BLaER1 (cell line): Measurements from ENCODE around the gene RBM10.

Source experiments
- H3K27ac ChIP-seq: shearing (Covaris generic); formaldehyde crosslinking; 2 replicates; pipeline ENCODE4 v1.8.1; 2022
- H3K27me3 ChIP-seq: shearing (Covaris generic); formaldehyde crosslinking; 2 replicates; pipeline ENCODE4 v1.8.1; 2022
- H3K36me3 ChIP-seq: shearing (Covaris generic); formaldehyde crosslinking; 2 replicates; pipeline ENCODE4 v1.8.1; 2022
- H3K4me1 ChIP-seq: shearing (Covaris generic); formaldehyde crosslinking; 2 replicates; pipeline ENCODE4 v1.8.1; 2022
- H3K4me2 ChIP-seq: shearing (Covaris generic); formaldehyde crosslinking; 2 replicates; pipeline ENCODE4 v1.8.1; 2022
- H3K4me3 ChIP-seq: shearing (Covaris generic); formaldehyde crosslinking; 2 replicates; pipeline ENCODE4 v1.8.1; 2022
- H3K9ac ChIP-seq: shearing (Covaris generic); formaldehyde crosslinking; 2 replicates; pipeline ENCODE4 v1.8.1; 2022
- H3K9me3 ChIP-seq: shearing (Covaris generic); formaldehyde crosslinking; 2 replicates; pipeline ENCODE4 v1.8.1; 2022
- H4K20me1 ChIP-seq: shearing (Covaris generic); formaldehyde crosslinking; 2 replicates; pipeline ENCODE4 v1.8.1; 2022
- Cebpa-rat ChIP-seq: shearing (Covaris generic); IDR thresholded peaks from 2 replicates; pipeline ENCODE4 v1.8.1; 2022

The RBM10 gene

DNA sequence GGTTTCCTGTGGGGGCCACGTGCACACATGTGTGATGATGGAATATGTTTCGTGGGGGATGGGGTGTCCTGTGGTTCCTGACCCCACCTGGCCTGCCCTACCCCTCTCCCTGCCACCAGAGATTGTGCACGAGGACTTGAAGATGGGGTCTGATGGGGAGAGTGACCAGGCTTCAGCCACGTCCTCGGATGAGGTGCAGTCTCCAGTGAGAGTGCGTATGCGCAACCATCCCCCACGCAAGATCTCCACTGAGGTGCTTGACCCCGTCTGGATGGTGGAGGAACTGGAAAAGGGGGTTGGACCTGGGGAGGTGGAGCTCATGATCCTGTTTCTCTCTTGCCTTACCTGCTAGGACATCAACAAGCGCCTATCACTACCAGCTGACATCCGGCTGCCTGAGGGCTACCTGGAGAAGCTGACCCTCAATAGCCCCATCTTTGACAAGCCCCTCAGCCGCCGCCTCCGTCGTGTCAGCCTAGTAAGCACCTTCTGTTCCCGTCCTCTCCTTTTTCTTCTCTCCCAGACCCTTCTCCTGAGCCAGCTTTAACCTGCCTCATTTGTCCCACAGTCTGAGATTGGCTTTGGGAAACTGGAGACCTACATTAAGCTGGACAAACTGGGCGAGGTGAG, 79.4 kb downstream of the RBM10 start:
- Histone ChIP-seq H4K20me1 (peaks cover 95% of the 10 kb centered on the region), H3K27ac (no peak overlapping the region), H3K9me3 (no peaks in the 10 kb centered on the region), H3K36me3 (peaks cover 85% of the 10 kb centered on the region), H3K4me2 (no peak overlapping the region), H3K4me3 (no peak overlapping the region), H3K9ac (no peak overlapping the region), H3K4me1 (peaks cover 24% of the 10 kb centered on the region), H3K27me3 (0 out of 2 replicates have a peak, but pooled peaks cover 14% of the 10 kb centered on the region)
- no peak for TF ChIP-seq Cebpa-rat

DNA sequence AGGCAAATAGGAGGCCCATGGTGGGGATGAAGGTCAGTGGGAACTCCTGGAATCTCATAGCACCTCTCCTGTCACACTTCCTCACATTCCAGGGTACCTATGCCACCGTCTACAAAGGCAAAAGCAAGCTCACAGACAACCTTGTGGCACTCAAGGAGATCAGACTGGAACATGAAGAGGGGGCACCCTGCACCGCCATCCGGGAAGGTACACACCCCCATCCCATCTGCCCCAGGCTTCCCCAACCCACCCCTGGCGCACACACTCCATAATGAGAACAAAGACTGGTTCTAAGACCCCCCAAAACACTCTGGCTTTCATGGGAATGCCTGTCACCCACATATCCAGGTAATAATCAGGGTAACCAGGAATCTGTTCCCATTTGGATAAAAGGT, 79.9 kb downstream of the RBM10 start:
- Histone ChIP-seq H3K27ac (no peak overlapping the region), H3K9me3 (no peaks in the 10 kb centered on the region), H3K36me3 (peaks cover 89% of the 10 kb centered on the region), H3K4me1 (peaks cover 19% of the 10 kb centered on the region), H3K4me3 (no peak overlapping the region), H4K20me1 (peaks cover 90% of the 10 kb centered on the region), H3K4me2 (no peak overlapping the region), H3K27me3 (0 out of 2 replicates have a peak, but pooled peaks cover 14% of the 10 kb centered on the region), H3K9ac (no peak overlapping the region)
- no peak for TF ChIP-seq Cebpa-rat

DNA sequence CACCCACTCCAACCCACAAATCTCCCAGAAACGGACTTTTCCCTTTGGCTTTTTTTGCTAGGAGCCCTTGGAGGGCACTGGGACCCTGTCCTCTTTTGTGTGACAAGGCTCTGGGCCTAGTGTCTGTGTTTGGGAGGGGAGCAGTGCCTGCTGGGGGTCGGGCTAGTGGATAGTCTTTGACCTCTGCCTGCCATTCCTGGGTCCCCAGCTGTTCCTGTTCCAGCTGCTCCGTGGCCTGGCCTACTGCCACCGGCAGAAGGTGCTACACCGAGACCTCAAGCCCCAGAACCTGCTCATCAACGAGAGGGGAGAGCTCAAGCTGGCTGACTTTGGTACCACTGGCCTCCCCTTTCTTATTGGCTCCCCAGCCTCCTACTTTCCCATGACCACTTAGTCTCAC, 81.0 kb downstream of the RBM10 start:
- no peak overlapping the region for H3K9ac ChIP-seq
- H4K20me1 ChIP-seq, result peaks cover 79% of the 10 kb centered on the region
- H3K4me2 ChIP-seq, result no peak overlapping the region
- no peak overlapping the region for H3K4me3 ChIP-seq
- peaks cover 14% of the 10 kb centered on the region; the same call in 1 of the 2 replicates for H3K27me3 ChIP-seq
- peaks cover 94% of the 10 kb centered on the region for H3K36me3 ChIP-seq
- peaks cover 8% of the 10 kb centered on the region for H3K4me1 ChIP-seq
- no peaks in the 10 kb centered on the region for H3K9me3 ChIP-seq
- H3K27ac ChIP-seq, result no peak overlapping the region
- TF ChIP-seq Cebpa-rat, result no peak

DNA sequence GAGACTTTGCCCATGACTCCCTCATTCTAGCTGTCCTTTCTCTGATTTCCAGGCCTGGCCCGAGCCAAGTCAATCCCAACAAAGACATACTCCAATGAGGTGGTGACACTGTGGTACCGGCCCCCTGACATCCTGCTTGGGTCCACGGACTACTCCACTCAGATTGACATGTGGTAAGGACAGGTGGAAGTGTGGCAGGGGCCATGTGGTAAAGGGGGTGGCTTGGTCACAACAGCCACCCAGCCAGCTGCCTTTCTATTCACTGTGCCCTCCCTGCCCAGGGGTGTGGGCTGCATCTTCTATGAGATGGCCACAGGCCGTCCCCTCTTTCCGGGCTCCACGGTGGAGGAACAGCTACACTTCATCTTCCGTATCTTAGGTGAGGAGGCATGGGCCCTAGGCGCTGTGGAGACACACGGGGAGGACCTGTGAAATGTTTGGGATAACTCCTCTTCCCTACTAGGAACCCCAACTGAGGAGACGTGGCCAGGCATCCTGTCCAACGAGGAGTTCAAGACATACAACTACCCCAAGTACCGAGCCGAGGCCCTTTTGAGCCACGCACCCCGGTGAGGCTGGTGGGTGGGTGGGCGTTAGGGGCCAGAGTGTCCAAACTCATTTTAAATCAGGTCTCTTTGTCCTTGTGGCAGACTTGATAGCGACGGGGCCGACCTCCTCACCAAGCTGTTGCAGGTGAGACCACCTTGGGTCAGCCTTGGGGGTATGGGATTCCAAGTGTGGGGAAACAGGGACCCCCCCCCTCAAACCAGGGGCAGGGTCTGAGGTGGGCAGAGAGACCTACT, 81.7 kb downstream of the RBM10 start:
- TF ChIP-seq Cebpa-rat, result no peak
- Histone ChIP-seq H3K27ac (no peak overlapping the region), H4K20me1 (peaks cover 72% of the 10 kb centered on the region), H3K9ac (no peak overlapping the region), H3K4me2 (no peak overlapping the region), H3K9me3 (no peaks in the 10 kb centered on the region), H3K4me3 (no peak overlapping the region), H3K4me1 (peaks cover 5% of the 10 kb centered on the region), H3K27me3 (peaks cover 20% of the 10 kb centered on the region; the same call in 1 of the 2 replicates), H3K36me3 (peaks cover 93% of the 10 kb centered on the region)

DNA sequence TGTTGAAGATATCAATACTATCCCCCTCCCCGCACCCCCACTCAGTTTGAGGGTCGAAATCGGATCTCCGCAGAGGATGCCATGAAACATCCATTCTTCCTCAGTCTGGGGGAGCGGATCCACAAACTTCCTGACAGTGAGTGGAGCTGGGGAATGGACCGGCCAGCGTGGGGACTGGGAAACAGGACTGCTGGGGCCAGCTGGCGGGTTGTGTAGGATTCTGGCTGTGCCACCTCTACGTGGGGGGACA, 82.2 kb downstream of the RBM10 start:
- no peak overlapping the region for H3K4me2 ChIP-seq
- no peaks in the 10 kb centered on the region for H3K9me3 ChIP-seq
- no peak for TF ChIP-seq Cebpa-rat
- H3K36me3 ChIP-seq, result peaks cover 88% of the 10 kb centered on the region
- peaks cover 9% of the 10 kb centered on the region for H3K4me1 ChIP-seq
- peaks cover 67% of the 10 kb centered on the region for H4K20me1 ChIP-seq
- no peak overlapping the region for H3K9ac ChIP-seq
- peaks cover 24% of the 10 kb centered on the region; the same call in 1 of the 2 replicates for H3K27me3 ChIP-seq
- H3K27ac ChIP-seq, result no peak overlapping the region
- H3K4me3 ChIP-seq, result no peak overlapping the region

DNA sequence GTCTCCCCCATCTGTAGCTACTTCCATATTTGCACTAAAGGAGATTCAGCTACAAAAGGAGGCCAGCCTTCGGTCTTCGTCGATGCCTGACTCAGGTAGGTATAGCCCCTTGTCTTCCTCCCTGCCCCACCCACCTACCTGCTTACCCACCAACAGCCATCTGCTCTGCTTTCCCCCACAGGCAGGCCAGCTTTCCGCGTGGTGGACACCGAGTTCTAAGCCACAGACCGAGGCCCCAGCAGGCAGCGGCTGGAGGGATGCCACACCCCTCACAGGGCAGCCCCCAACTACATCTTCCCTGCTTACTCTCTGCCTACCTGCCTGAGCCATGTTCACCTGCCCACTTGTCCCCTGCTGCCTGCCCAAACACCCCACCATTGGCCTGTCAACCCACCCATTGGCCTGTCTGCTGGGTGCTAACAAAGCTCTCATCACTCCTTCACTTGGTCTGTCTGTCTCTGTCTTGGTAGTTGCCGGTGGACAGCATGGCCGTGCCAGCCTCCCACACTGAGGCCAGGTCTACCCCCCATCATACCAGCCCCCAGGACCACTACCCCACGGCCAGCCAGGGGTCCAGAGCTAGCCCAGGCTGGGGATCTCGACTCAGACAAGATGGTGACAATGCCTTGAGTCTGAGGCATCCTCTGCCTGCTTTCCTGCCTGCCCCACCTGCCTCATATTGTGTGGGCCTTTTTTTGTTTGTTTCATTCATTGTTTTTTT, 83.7 kb downstream of the RBM10 start:
- TF ChIP-seq Cebpa-rat, result no peak
- peaks cover 14% of the 10 kb centered on the region for H3K4me1 ChIP-seq
- peaks cover 12% of the 10 kb centered on the region; the same call in 1 of the 2 replicates for H3K9me3 ChIP-seq
- peaks cover 76% of the 10 kb centered on the region for H3K36me3 ChIP-seq
- no peak overlapping the region for H3K4me2 ChIP-seq
- peaks cover 54% of the 10 kb centered on the region for H4K20me1 ChIP-seq
- H3K27me3 ChIP-seq, result peaks cover 33% of the 10 kb centered on the region
- no peak overlapping the region for H3K4me3 ChIP-seq
- no peak overlapping the region for H3K9ac ChIP-seq
- H3K27ac ChIP-seq, result no peak overlapping the region

DNA sequence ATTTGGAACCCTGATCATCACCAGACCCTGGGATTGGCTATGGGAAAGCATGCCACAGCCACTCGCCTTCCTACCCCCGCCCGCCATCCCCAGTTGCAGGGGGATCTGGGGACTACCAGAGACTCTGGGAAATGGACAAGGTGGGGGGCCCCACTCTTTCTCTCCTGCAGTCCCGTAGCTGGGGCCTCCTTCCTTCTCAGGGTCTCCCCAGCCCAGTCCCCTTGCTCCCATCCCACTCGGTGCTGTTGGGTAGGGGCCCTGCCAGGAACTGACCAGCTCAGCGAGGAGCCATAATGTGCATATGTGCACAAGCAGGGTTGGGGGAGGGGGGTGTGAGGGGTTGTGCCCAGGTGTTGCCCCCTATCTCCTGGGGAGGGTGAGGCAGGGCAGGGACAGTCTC, 84.4 kb downstream of the RBM10 start:
- peaks cover 47% of the 10 kb centered on the region for H4K20me1 ChIP-seq
- H3K9ac ChIP-seq, result no peak overlapping the region
- no peak for TF ChIP-seq Cebpa-rat
- H3K27ac ChIP-seq, result no peak overlapping the region
- H3K9me3 ChIP-seq, result peaks cover 13% of the 10 kb centered on the region; the same call in 1 of the 2 replicates
- peaks cover 14% of the 10 kb centered on the region for H3K4me1 ChIP-seq
- peaks cover 36% of the 10 kb centered on the region for H3K27me3 ChIP-seq
- H3K4me3 ChIP-seq, result no peak overlapping the region
- H3K36me3 ChIP-seq, result peaks cover 69% of the 10 kb centered on the region
- H3K4me2 ChIP-seq, result no peak overlapping the region

DNA sequence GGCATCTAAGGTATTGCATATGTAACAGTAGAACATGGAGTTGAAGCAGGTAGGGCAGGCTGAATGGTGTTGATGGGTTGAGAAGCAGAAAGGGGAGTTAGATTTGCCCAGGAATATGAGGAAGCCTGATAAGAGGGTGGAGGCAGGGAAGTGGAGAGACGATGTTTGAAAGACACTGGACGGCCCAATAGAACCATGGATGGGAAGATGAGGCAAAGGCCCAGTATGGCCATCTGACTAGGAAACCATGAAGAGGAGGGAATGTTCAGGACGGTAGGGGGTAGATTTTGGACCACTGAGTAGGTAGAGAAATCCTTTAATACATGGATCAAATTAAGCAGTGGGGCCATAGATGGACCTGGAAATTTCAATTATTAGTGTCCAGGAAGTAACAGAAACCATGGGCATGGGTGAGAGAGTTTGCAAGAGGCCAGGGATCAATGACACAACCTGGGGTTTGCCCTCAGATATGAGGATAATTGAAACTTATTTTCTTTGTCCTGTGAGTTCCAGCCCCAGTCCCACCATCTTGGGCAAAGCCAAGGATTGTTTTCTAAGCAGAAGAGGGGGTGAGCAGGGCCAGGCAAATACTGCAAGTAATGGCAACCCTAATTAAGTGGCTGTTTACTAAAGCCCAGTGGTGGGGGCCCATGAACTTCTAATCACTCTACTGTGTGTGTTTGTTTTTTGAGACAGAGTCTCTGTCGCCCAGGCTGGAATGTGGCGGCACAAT, 85.3 kb downstream of the RBM10 start:
- H3K9me3 ChIP-seq, result peaks cover 13% of the 10 kb centered on the region; the same call in 1 of the 2 replicates
- no peak overlapping the region for H3K4me3 ChIP-seq
- TF ChIP-seq Cebpa-rat, result no peak
- H3K9ac ChIP-seq, result no peak overlapping the region
- H3K27me3 ChIP-seq, result peaks cover 37% of the 10 kb centered on the region
- H3K4me2 ChIP-seq, result no peak overlapping the region
- peaks cover 14% of the 10 kb centered on the region for H3K4me1 ChIP-seq
- H4K20me1 ChIP-seq, result peaks cover 42% of the 10 kb centered on the region
- peaks cover 60% of the 10 kb centered on the region for H3K36me3 ChIP-seq
- H3K27ac ChIP-seq, result no peak overlapping the region

DNA sequence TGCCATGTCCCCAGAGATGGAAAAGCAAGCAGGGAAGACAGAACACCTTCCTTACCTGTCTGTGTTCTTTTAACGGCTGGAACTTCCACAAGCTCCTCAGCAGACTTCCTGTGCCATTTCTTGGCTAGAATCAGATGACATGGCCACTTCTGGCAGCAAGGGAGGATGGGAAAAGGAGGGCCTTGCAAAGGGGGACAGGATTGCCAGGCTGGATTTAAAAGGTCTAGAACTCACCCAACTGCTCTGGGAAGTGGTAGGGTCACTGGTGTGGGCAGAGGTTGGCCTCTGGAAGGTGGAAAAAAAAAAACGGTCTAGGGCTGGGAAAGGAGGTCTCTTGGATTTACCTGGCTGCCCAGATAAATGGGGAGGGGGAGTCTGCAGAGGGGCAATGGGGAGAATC, 86.1 kb downstream of the RBM10 start:
- Histone ChIP-seq H3K27ac (no peak overlapping the region), H4K20me1 (peaks cover 42% of the 10 kb centered on the region), H3K9ac (no peak overlapping the region), H3K4me2 (no peak overlapping the region), H3K27me3 (peaks cover 46% of the 10 kb centered on the region), H3K4me1 (peaks cover 14% of the 10 kb centered on the region), H3K4me3 (no peak overlapping the region), H3K9me3 (peaks cover 13% of the 10 kb centered on the region; the same call in 1 of the 2 replicates), H3K36me3 (peaks cover 52% of the 10 kb centered on the region)
- TF ChIP-seq Cebpa-rat, result no peak
